ENCODE results near the gene NFYA.

Gene NFYA

GRCh38 chr6:41061196-41061726, 11.5 kb upstream of the NFYA start (continued):
- TF ChIP-seq ZNF132 (tag by site-specific recombination; IDR thresholded peaks at IDR 0.05; ENCODE audit: borderline replicate concordance) (no peak), ZNF248 (tag by site-specific recombination; IDR thresholded peaks at IDR 0.05) (no peak), ZNF830 (tag by site-specific recombination; IDR thresholded peaks at IDR 0.05; ENCODE audit: low read depth) (no peak)

- no peak for TF ChIP-seq ZNF221 (tag by site-specific recombination; IDR thresholded peaks at IDR 0.05; ENCODE audit: borderline replicate concordance)
- TF ChIP-seq ZNF223 (tag by site-specific recombination; IDR thresholded peaks at IDR 0.05) = no peak
- no peak for TF ChIP-seq ZNF354C (tag by site-specific recombination; IDR thresholded peaks at IDR 0.05; ENCODE audit: borderline replicate concordance, low read depth)
- TF ChIP-seq ZEB2 (tag by site-specific recombination; IDR thresholded peaks at IDR 0.05) = no peak
- TF ChIP-seq ZNF26 (tag by site-specific recombination; IDR thresholded peaks at IDR 0.05) = no peak
- TF ChIP-seq ZNF629 (tag by site-specific recombination; IDR thresholded peaks at IDR 0.05) = no peak
- TF ChIP-seq AEBP2 (tag by site-specific recombination; IDR thresholded peaks at IDR 0.05; ENCODE audit: borderline replicate concordance) = no peak
- TF ChIP-seq ZNF76 (tag by site-specific recombination; IDR thresholded peaks at IDR 0.05; ENCODE audit: borderline replicate concordance, low read depth) = no peak
- no peak for TF ChIP-seq ZNF157 (tag by site-specific recombination; IDR thresholded peaks at IDR 0.05)
- no peak for TF ChIP-seq ZNF548 (tag by site-specific recombination; IDR thresholded peaks at IDR 0.05)
- no peak for TF ChIP-seq HOXC10 (CRISPR knock-in tag; IDR thresholded peaks at IDR 0.05)
- TF ChIP-seq PRDM2 (tag by site-specific recombination; IDR thresholded peaks at IDR 0.05; ENCODE audit: borderline replicate concordance) = no peak
- no peak for TF ChIP-seq SCRT2 (tag by site-specific recombination; IDR thresholded peaks at IDR 0.05)
- no peak for TF ChIP-seq INSM2 (tag by site-specific recombination; IDR thresholded peaks at IDR 0.05)
- no peak for TF ChIP-seq ZNF211 (tag by site-specific recombination; IDR thresholded peaks at IDR 0.05; ENCODE audit: low read depth)
- TF ChIP-seq ZNF473 (tag by site-specific recombination; IDR thresholded peaks at IDR 0.05) = no peak
- no peak for TF ChIP-seq HOXA7 (CRISPR knock-in tag; IDR thresholded peaks at IDR 0.05; ENCODE audit: borderline replicate concordance)
- H3K9me3 ChIP-seq (ENCODE audit: control insufficient read depth, insufficient read depth, low read depth, low read length) = no peaks in the 10 kb centered on the region
- no peak overlapping the region for H3K27ac ChIP-seq (ENCODE audit: extremely low read depth, low read depth, low read length)
- no peak overlapping the region for H3K4me3 ChIP-seq (ENCODE audit: low read depth, low read length)
- peaks cover 4 to 34% of the 10 kb centered on the region in 2 experiments; a peak in 2 of 3 replicates for H3K36me3 ChIP-seq (ENCODE audit: control insufficient read depth in 2 of 2, insufficient read depth in 1 of 2, low read length in 2 of 2)
- ChIA-PET CTCF (interaction anchor here (1.3 to 3.7 kb wide), 3 partner anchors 7 to 734 kb away, joined by 7 to 25 read pairs (median 7); partner anchors contain the start of gene UNC5CL), POLR2A (no interaction called here)
- no peaks in the 10 kb centered on the region for H3K4me1 ChIP-seq (ENCODE audit: control insufficient read depth, insufficient read depth, low read length)
Measured at GRCh38 chr6:41062056-41062455, 10.7 kb upstream of the NFYA start.

Data from HEK293 (cell line).